Gastrocnemius medialis (tissue), 4 donors: ENCODE measurements around the gene SDR9C7. TPM values are rescaled to one million over a fixed set of nuclear protein-coding genes. Genes with fewer than 3 reads are reported as not detected.
"Not testable (repeated sequence)": the region's sequence is repeated elsewhere in the genome, so short reads cannot be mapped to it uniquely, and the experiment has no call there.

Source experiments
- ATAC-seq, 2 donors: fragments of 150-250 bp; one replicate each; pipeline ENCODE4 v1.9.1; 2016
- DNase-seq, 2 donors: peaks; one replicate each; pipeline ENCODE4 v3.0.0-alpha.2; 2019
- H3K27ac ChIP-seq, 4 donors: fragments of 200-600 bp; sonication (generic); 1 replicate in 1 of 4; 2 replicates in 3 of 4; pipeline ENCODE4 v1.5.1; 2016 to 2018; ENCODE audit warnings: mild to moderate bottlenecking in 2 of 4, moderate library complexity in 1 of 4
- H3K27me3 ChIP-seq, 3 donors: fragments of 200-600 bp; sonication (generic) in 2 of 3; 1 replicate in 1 of 3; 2 replicates in 2 of 3; pipeline versions ENCODE4 v1.5.1 to v1.6.0; 2016 to 2019; ENCODE audit warnings: mild to moderate bottlenecking in 1 of 3, moderate library complexity in 1 of 3
- H3K36me3 ChIP-seq, 2 donors: fragments of 200-600 bp; sonication (generic) in 1 of 2; one replicate each; pipeline ENCODE4 v1.5.1; 2017 to 2018
- H3K4me1 ChIP-seq, 2 donors: fragments of 200-600 bp; sonication (generic) in 1 of 2; one replicate each; pipeline ENCODE4 v1.5.1; 2016 to 2017; ENCODE audit warnings: mild to moderate bottlenecking in 2 of 2
- H3K4me3 ChIP-seq, 4 donors: fragments of 200-600 bp; sonication (generic) in 3 of 4; 1 replicate in 1 of 4; 2 replicates in 3 of 4; pipeline ENCODE4 v1.5.1; 2016 to 2019; ENCODE audit warnings: mild to moderate bottlenecking in 2 of 4
- H3K9me3 ChIP-seq, 3 donors: fragments of 200-600 bp; sonication (generic) in 2 of 3; 1 replicate in 1 of 3; 2 replicates in 2 of 3; pipeline ENCODE4 v1.5.1; 2016 to 2019
- POLR2A ChIP-seq, 2 donors: fragments of 450-650 bp; IDR thresholded peaks; one replicate each; pipeline ENCODE4 v1.6.1; 2017; ENCODE audit warnings: antibody characterized with exemption in 2 of 2, mild to moderate bottlenecking in 2 of 2, moderate library complexity in 2 of 2
- in situ Hi-C, 4 donors: fragments of 200-750 bp; cut with MboI; loops; one replicate each; pipeline versions ENCODE4 v1.15.0 to v1.8.0; 2017; ENCODE audit warnings: low sequenced_read_pairs in 4 of 4
- intact Hi-C: fragments of 100-400 bp; cut with DNase I; formaldehyde crosslinking; loops from one replicate; pipeline ENCODE4 v1.15.1; 2023; ENCODE audit warnings: low total_unique reads
- total RNA-seq, 4 donors: library from RNA; depleted of rRNA; stranded (reverse); fragments of >200 nt; gene quantifications; one replicate each; pipeline versions ENCODE4 v1.1.0 to v1.2.3, GENCODE V29; 2016
- TF ChIP-seq, protein P1 (sequence below), 5 experiments: fragments of 450-650 bp in 3 of 5; fragments of 200-600 bp in 2 of 5; sonication (generic) in 2 of 5; IDR thresholded peaks in 4 of 5; conservative IDR thresholded peaks in 1 of 5; 1 replicate in 4 of 5; 2 replicates in 1 of 5; pipeline ENCODE4 v1.5.1; 2016 to 2019; ENCODE audit warnings: antibody characterized with exemption in 5 of 5, mild to moderate bottlenecking in 3 of 5, moderate library complexity in 3 of 5

SDR9C7 gene
- under 1 TPM in 1 of 4 donors, not detected in 3; 0.27 TPM for total RNA-seq

- no peaks in the 10 kb centered on the region for H3K36me3 ChIP-seq
- in situ Hi-C loops (no loop called here), intact Hi-C loops (no loop called here)
Observed at GRCh38 chr12:56933826-56934625, at the start of gene SDR9C7. SDR9C7 (minus strand) TSS chr12:56934408; CDS start chr12:56934261, 147 bp downstream.

GRCh38 chr12:56983386-56983785, 49.2 kb upstream of the SDR9C7 start:
- intact Hi-C loops, result no loop called here
- ATAC-seq (no peak), DNase-seq (no peak)
- in situ Hi-C loops, result no loop called here
- Histone ChIP-seq H3K27me3 (no peaks in the 10 kb centered on the region), H3K27ac (no peak overlapping the region), H3K9me3 (no peaks in the 10 kb centered on the region), H3K4me1 (peaks cover 0 to 3% of the 10 kb centered on the region in 2 donors), H3K4me3 (no peak overlapping the region), H3K36me3 (no peaks in the 10 kb centered on the region)
- TF ChIP-seq, protein P1, sequence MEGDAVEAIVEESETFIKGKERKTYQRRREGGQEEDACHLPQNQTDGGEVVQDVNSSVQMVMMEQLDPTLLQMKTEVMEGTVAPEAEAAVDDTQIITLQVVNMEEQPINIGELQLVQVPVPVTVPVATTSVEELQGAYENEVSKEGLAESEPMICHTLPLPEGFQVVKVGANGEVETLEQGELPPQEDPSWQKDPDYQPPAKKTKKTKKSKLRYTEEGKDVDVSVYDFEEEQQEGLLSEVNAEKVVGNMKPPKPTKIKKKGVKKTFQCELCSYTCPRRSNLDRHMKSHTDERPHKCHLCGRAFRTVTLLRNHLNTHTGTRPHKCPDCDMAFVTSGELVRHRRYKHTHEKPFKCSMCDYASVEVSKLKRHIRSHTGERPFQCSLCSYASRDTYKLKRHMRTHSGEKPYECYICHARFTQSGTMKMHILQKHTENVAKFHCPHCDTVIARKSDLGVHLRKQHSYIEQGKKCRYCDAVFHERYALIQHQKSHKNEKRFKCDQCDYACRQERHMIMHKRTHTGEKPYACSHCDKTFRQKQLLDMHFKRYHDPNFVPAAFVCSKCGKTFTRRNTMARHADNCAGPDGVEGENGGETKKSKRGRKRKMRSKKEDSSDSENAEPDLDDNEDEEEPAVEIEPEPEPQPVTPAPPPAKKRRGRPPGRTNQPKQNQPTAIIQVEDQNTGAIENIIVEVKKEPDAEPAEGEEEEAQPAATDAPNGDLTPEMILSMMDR (IDR thresholded peaks at IDR 0.05 in 4 of 5, conservative IDR thresholded peaks at IDR 0.05 in 1 of 5), result no peak
- TF ChIP-seq POLR2A (IDR thresholded peaks at IDR 0.05), result no peak

More at GRCh38 chr12:56933826-56934625, at the start of gene SDR9C7:
- H3K9me3 ChIP-seq, result no peaks in the 10 kb centered on the region
- H3K27me3 ChIP-seq, result no peaks in the 10 kb centered on the region
- no peaks in the 10 kb centered on the region for H3K4me1 ChIP-seq
- TF ChIP-seq, protein P1 (IDR thresholded peaks at IDR 0.05 in 4 of 5, conservative IDR thresholded peaks at IDR 0.05 in 1 of 5), result no peak
- TF ChIP-seq POLR2A (IDR thresholded peaks at IDR 0.05), result no peak
- no peak within 1 kb of the TSS for H3K4me3 ChIP-seq
- no peak within 1 kb of the TSS for H3K27ac ChIP-seq
- no peak for ATAC-seq
- no peak for DNase-seq

DNA sequence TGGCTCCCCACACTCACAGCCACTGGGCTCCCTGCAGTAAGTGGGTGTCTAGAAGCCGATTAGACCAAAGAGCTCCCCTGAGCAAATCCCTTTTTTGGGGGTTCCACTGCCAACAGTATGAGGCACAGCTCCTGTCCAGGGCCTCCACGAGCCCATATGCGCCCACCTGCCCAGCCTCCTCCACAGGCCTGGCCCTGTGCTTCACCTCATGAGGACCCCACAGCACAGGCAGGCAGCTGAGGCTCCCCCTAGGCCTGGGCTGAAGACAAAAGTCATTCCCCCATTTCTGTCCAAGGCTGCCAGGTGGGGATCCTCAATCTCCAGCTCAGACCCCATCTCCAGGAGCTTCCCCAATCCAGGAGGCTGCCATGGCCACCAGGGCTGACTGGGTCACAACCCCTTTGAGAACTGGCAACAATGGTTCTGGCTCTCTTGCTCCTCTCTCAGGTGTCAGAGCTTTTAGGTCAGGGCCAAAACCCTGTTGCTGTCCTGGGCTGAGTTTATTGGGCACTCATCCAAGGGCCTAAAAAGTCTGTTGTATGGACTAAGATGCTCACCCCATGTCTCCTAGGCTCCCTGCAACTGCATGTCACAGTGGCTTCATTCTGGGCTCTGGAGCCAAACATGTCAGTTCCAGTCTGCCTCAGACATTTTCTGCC, 48.5 kb upstream of the SDR9C7 start:
- H3K4me1 ChIP-seq, ATAC-seq, H3K27ac ChIP-seq, H3K36me3 ChIP-seq, H3K4me3 ChIP-seq, H3K27me3 ChIP-seq, intact Hi-C loops, H3K9me3 ChIP-seq, DNase-seq, in situ Hi-C loops: not testable (repeated sequence)

DNA sequence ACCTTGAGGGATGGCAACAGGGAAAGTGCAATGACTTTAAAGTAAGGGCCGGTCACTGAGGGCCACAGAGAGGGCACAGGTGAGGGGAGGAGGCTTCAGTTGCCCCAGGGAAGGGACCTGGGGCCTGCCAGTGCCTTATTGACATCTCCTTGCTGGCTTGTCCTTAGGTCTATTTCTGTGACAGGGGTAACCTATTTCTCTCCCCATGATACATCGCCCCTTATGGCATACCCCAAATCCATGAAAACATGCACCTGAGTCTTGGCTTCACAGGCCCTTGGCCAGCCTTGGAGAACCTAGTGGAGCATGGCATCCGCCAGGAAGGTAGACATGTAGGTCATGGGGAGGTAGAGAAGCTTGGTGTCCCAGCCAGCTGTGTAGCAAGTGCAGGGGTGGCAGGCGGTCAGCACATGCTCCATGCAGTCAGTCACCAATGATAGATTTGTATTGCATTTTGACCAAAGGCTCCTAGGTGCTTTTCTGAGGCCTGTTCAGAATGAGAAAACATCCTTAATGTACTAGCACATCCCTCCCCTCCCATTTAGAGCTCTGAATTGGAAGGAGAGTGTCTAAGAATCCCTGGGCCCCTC, 46.8 kb upstream of the SDR9C7 start:
- no peaks in the 10 kb centered on the region for H3K36me3 ChIP-seq

More for the DNA sequence above, 46.8 kb upstream of the SDR9C7 start:
- no peaks in the 10 kb centered on the region for H3K4me1 ChIP-seq
- H3K27me3 ChIP-seq, result no peaks in the 10 kb centered on the region
- H3K27ac ChIP-seq, result no peak overlapping the region
- H3K4me3 ChIP-seq, result no peak overlapping the region
- intact Hi-C loops, result no loop called here
- TF ChIP-seq, protein P1 (IDR thresholded peaks at IDR 0.05 in 4 of 5, conservative IDR thresholded peaks at IDR 0.05 in 1 of 5), result no peak
- TF ChIP-seq POLR2A (IDR thresholded peaks at IDR 0.05), result no peak
- no peaks in the 10 kb centered on the region for H3K9me3 ChIP-seq
- in situ Hi-C loops, result no loop called here
- ATAC-seq (no peak), DNase-seq (no peak)
